HL-60 (cell line): ENCODE measurements around the gene STAMBP.

ENCODE experiments used
- DNase-seq, 2 experiments: peaks; one replicate each; pipeline ENCODE4 v3.0.0-alpha.2; 2010 to 2020; ENCODE audit warnings: low read depth in 1 of 2, low spot score in 1 of 2
- H3K27ac ChIP-seq: fragments of 250-450 bp; sonication (Bioruptor Pico); replicated peaks from 2 replicates; pipeline ENCODE4 v1.5.1; 2020; ENCODE audit warnings: mild to moderate bottlenecking, moderate library complexity
- H3K27me3 ChIP-seq: fragments of 250-450 bp; sonication (Bioruptor Pico); 2 replicates; pipeline ENCODE4 v1.5.1; 2021; ENCODE audit warnings: mild to moderate bottlenecking, moderate library complexity; ENCODE audit not compliant: insufficient read depth, poor library complexity, severe bottlenecking
- H3K4me3 ChIP-seq: replicated peaks from 2 replicates; pipeline ENCODE4 v1.5.1; 2011; ENCODE audit warnings: mild to moderate bottlenecking, control low read depth, low read length; ENCODE audit not compliant: insufficient read depth
- GABPA ChIP-seq: IDR thresholded peaks from 2 replicates; pipeline ENCODE4 v1.6.1; 2012; ENCODE audit warnings: low read depth
- POLR2AphosphoS5 ChIP-seq: IDR thresholded peaks from 2 replicates; pipeline ENCODE4 v1.6.1; 2012; ENCODE audit warnings: low read depth
- SPI1 ChIP-seq: IDR thresholded peaks from 2 replicates; pipeline ENCODE4 v1.6.1; 2012; ENCODE audit warnings: low read depth, mild to moderate bottlenecking, borderline replicate concordance
- TF ChIP-seq, protein P1 (sequence below): IDR thresholded peaks from 2 replicates; pipeline ENCODE4 v1.6.1; 2012; ENCODE audit warnings: low read depth; ENCODE audit not compliant: insufficient replicate concordance
- TF ChIP-seq, protein P2 (sequence below): IDR thresholded peaks from one replicate; pipeline ENCODE4 v1.5.1; 2011; ENCODE audit warnings: low read length, control low read depth, inconsistent platforms; ENCODE audit not compliant: insufficient read depth

STAMBP gene

DNA sequence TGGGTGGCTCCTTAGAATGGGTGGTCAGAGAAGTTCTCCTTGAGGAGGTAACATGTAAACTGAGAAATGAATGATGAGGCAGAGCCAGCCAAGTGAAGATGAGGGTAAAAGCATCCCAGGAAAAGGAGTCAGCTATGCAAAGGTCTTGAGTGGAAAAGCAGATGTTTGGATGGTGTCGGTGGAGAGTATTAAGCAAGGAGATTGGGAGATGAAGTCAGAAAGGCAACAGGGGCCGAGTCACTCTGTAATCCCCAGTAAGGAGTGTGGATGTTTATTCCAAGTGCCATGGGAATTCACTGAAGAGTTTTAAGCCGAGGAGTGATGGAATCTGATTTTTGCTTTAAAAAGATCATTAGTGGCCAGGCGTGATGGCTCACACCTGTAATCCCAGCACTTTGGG lies 3.4 kb upstream of the STAMBP start:
- Histone ChIP-seq H3K4me3 (no peak overlapping the region), H3K27me3 (no peaks in the 10 kb centered on the region), H3K27ac (no peak overlapping the region)
- DNase-seq, result no peak
- TF ChIP-seq, protein P1, sequence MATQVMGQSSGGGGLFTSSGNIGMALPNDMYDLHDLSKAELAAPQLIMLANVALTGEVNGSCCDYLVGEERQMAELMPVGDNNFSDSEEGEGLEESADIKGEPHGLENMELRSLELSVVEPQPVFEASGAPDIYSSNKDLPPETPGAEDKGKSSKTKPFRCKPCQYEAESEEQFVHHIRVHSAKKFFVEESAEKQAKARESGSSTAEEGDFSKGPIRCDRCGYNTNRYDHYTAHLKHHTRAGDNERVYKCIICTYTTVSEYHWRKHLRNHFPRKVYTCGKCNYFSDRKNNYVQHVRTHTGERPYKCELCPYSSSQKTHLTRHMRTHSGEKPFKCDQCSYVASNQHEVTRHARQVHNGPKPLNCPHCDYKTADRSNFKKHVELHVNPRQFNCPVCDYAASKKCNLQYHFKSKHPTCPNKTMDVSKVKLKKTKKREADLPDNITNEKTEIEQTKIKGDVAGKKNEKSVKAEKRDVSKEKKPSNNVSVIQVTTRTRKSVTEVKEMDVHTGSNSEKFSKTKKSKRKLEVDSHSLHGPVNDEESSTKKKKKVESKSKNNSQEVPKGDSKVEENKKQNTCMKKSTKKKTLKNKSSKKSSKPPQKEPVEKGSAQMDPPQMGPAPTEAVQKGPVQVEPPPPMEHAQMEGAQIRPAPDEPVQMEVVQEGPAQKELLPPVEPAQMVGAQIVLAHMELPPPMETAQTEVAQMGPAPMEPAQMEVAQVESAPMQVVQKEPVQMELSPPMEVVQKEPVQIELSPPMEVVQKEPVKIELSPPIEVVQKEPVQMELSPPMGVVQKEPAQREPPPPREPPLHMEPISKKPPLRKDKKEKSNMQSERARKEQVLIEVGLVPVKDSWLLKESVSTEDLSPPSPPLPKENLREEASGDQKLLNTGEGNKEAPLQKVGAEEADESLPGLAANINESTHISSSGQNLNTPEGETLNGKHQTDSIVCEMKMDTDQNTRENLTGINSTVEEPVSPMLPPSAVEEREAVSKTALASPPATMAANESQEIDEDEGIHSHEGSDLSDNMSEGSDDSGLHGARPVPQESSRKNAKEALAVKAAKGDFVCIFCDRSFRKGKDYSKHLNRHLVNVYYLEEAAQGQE, result no peak
- TF ChIP-seq POLR2AphosphoS5 (no peak), GABPA (no peak), SPI1 (no peak)
- TF ChIP-seq, protein P2, sequence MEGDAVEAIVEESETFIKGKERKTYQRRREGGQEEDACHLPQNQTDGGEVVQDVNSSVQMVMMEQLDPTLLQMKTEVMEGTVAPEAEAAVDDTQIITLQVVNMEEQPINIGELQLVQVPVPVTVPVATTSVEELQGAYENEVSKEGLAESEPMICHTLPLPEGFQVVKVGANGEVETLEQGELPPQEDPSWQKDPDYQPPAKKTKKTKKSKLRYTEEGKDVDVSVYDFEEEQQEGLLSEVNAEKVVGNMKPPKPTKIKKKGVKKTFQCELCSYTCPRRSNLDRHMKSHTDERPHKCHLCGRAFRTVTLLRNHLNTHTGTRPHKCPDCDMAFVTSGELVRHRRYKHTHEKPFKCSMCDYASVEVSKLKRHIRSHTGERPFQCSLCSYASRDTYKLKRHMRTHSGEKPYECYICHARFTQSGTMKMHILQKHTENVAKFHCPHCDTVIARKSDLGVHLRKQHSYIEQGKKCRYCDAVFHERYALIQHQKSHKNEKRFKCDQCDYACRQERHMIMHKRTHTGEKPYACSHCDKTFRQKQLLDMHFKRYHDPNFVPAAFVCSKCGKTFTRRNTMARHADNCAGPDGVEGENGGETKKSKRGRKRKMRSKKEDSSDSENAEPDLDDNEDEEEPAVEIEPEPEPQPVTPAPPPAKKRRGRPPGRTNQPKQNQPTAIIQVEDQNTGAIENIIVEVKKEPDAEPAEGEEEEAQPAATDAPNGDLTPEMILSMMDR, result no peak

DNA sequence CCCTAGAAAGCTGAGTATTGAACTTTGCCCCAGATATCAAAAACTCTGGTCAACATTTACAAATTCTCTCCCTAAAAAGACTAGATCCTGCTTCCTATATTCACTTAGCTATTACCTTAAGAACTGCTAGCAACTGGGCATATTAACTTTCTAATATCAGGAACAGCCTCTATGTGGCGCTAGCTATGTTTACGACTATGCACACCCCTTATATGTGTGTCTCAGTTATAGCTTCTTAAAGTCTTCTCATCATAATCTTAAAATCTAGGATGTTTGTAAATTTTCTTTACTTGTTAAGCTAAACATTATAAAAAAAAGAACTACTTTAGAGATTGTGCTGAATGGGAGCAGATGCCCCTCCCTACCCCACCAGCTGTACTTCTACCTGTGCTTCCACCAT lies 1.7 kb upstream of the STAMBP start:
- Histone ChIP-seq H3K4me3 (no peak overlapping the region), H3K27me3 (no peaks in the 10 kb centered on the region), H3K27ac (no peak overlapping the region)
- TF ChIP-seq GABPA, result no peak
- TF ChIP-seq SPI1, result no peak
- TF ChIP-seq, protein P2, result peak; percentile 40
- peak in 1 of 2 experiments; percentile 54 for DNase-seq

DNA sequence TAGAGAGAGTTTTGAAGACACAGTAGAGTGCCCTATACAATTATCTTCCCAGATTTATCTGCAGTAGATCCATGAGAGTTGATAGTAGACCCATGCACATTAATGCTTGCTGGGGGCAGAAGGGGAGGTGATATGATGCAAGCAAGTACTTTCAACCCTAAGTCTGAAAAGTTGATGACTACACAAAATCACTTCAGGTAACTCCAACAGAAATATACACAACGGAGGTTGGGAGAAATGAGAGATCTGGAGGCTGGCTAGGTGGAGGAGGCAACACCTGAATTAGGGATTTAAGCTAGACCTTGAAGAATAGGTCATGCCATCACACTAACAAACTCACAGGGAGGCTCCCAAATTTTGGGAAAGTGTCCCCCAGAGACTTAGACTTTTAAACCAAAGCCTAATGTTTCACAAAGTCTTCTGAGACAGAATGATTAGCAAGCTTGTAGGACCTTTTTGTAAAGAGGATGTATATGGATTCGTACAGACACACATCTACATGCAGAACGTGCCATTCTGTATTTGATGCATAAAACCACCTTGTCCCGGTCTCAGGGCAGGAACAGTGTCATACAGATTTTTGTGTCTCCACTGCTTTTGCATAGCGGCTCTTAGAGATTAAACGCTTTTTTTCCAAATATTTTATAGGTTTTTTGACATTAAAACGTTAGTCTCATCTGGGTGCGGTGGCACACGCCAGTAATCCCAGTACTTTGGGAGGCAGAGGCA lies 937 bp upstream of the STAMBP start:
- TF ChIP-seq, protein P2, result no peak
- TF ChIP-seq GABPA (no peak), POLR2AphosphoS5 (no peak)
- TF ChIP-seq, protein P1, result no peak
- Histone ChIP-seq H3K27me3 (no peaks in the 10 kb centered on the region), H3K4me3 (peak overlapping the region; percentile 74), H3K27ac (0 out of 2 replicates have a peak overlapping the region, but pooled peaks have one; percentile 78)
- DNase-seq, result no peak
